Activated B cell treated with CpG ODN at 0.5 μM for 24 hours (primary cell): ENCODE data around the gene CSNK1D. TPM values are rescaled to one million over a fixed set of nuclear protein-coding genes. Genes with fewer than 3 reads are reported as not detected.

Source experiments
- ATAC-seq: fragments of 200-7000 bp; cut with Tn5 transposase; one replicate; pipeline ENCODE4 v1.10.0; 2021; ENCODE audit warnings: low read depth, mild to moderate bottlenecking, moderate library complexity
- CTCF ChIA-PET: fragments of 350-600 bp; sonication (Branson Sonifier 250); formaldehyde crosslinking; loops from one replicate; lab custom pipeline; 2021; ENCODE audit warnings: antibody characterized with exemption; lab: Charles Lee
- POLR2A ChIA-PET: fragments of 350-600 bp; sonication (Branson Sonifier 250); formaldehyde crosslinking; loops from one replicate; lab custom pipeline; 2021; ENCODE audit warnings: antibody characterized with exemption; lab: Charles Lee
- DNase-seq: peaks from one replicate; pipeline ENCODE4 v3.0.0; 2022
- H3K27ac Mint-ChIP-seq: one replicate; pipeline ENCODE4 v1.8.0; 2020; ENCODE audit warnings: mixed read lengths
- H3K27me3 Mint-ChIP-seq: one replicate; pipeline ENCODE4 v1.8.0; 2021; ENCODE audit warnings: mixed read lengths
- H3K36me3 Mint-ChIP-seq: one replicate; pipeline ENCODE4 v1.8.0; 2021; ENCODE audit warnings: low read depth, mixed read lengths
- H3K4me1 Mint-ChIP-seq: one replicate; pipeline ENCODE4 v1.8.0; 2021; ENCODE audit warnings: mixed read lengths
- H3K4me3 Mint-ChIP-seq: one replicate; pipeline ENCODE4 v1.8.0; 2020; ENCODE audit warnings: mild to moderate bottlenecking, mixed read lengths
- H3K9me3 Mint-ChIP-seq: one replicate; pipeline ENCODE4 v1.8.0; 2020; ENCODE audit warnings: mixed read lengths
- CTCF ChIP-seq: fragments of 200-600 bp; IDR thresholded peaks from one replicate; pipeline ENCODE4 v1.8.0; 2022; ENCODE audit warnings: antibody characterized with exemption, mild to moderate bottlenecking
- intact Hi-C: fragments of 100-400 bp; cut with micrococcal nuclease; formaldehyde crosslinking; loops from one replicate; pipeline ENCODE4 v1.15.1; 2024
- total RNA-seq: library from RNA; stranded (reverse); gene quantifications from 2 replicates; pipeline ENCODE4 v1.2.3, GENCODE V29; 2022

Gene CSNK1D
- total RNA-seq, 1 donor from 2014 or later = 170 TPM

DNA sequence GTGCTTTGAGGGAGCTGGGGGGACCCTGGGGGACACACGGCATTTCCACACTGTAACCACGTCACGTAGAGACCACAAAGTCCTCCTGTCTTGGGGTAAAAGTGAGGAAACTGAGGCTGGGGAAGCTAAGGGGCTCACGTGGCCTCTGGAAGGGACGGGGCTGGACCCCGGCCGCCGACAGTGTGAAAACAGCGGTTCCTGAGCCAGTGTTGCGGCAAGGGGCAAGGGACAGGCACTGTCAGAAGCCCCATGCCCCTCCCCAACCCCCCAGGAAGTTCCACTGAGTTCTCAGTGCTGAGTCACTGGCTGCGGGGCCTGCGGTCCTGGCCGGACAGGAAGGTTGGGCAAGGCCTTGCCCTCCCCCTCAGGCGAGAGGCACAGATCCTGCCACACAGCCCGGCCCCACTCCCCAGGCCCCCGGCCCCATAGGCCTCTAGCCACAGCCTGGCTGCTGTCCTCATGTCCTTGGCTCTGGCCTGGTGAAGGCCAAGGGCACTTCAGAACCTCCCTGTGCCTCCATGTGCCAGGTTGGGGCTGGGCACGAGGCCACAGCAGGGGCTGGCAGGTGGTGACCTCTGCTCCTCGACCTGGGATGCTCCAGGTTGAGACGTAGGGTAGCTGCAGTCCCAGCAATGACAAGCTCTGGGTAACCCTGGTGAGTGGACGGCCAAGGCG is 55.8 kb downstream of the CSNK1D start:
- Mint-ChIP-seq H3K9me3 (no peaks in the 10 kb centered on the region), H3K27ac (no peak overlapping the region), H3K4me3 (no peak overlapping the region), H3K36me3 (no peaks in the 10 kb centered on the region), H3K27me3 (no peaks in the 10 kb centered on the region), H3K4me1 (peaks cover 33% of the 10 kb centered on the region)
- intact Hi-C loops = loop anchor here (2.0 kb wide), 1 partner anchor 187 kb away; the partner anchor contains the start of gene RAC3
- ChIA-PET POLR2A (interaction anchor here (8.1 kb wide), 1 partner anchor 12 kb away, joined by 60 read pairs; the partner anchor contains the start of gene SLC16A3), CTCF (no interaction called here)
- ATAC-seq (no peak), DNase-seq (no peak)
- TF ChIP-seq CTCF = no peak

GRCh38 chr17:82217120-82217529 is 56.4 kb downstream of the CSNK1D start:
- Mint-ChIP-seq H3K4me3 (peak overlapping the region; percentile 57), H3K9me3 (no peaks in the 10 kb centered on the region), H3K27me3 (no peaks in the 10 kb centered on the region), H3K27ac (peak overlapping the region; percentile 84), H3K36me3 (no peaks in the 10 kb centered on the region), H3K4me1 (peaks cover 34% of the 10 kb centered on the region)
- intact Hi-C loops = loop anchor here (2.0 kb wide), 1 partner anchor 186 kb away; the partner anchor contains the start of gene RAC3
- ChIA-PET POLR2A (interaction anchor here (1.3 to 8.1 kb wide), 4 partner anchors 11 to 180 kb away, joined by 4 to 60 read pairs (median 12); partner anchors contain the start of genes DCXR and SLC16A3), CTCF (no interaction called here)
- DNase-seq = no peak
- ATAC-seq = no peak
- TF ChIP-seq CTCF = no peak

GRCh38 chr17:82216301-82217119 is 57.0 kb downstream of the CSNK1D start:
- no peaks in the 10 kb centered on the region for H3K27me3 Mint-ChIP-seq
- peak overlapping the region; percentile 57 for H3K4me3 Mint-ChIP-seq
- TF ChIP-seq CTCF = no peak
- intact Hi-C loops = loop anchor here (1.0 to 2.0 kb wide), 3 partner anchors 10 to 186 kb away; partner anchors contain the start of gene RAC3
- DNase-seq (peak; percentile 60), ATAC-seq (peak; percentile 74)
- POLR2A ChIA-PET = interaction anchor here (0.9 to 8.1 kb wide), 5 partner anchors 10 to 179 kb away, joined by 4 to 60 read pairs (median 11); partner anchors contain the start of genes DCXR and SLC16A3
- H3K9me3 Mint-ChIP-seq = no peaks in the 10 kb centered on the region
- no peaks in the 10 kb centered on the region for H3K36me3 Mint-ChIP-seq
- CTCF ChIA-PET = interaction anchor here (1.6 kb wide), 1 partner anchor 11 kb away, joined by 7 read pairs; no protein-coding TSS in a partner anchor
- H3K4me1 Mint-ChIP-seq = peaks cover 39% of the 10 kb centered on the region
- peak overlapping the region; percentile 84 for H3K27ac Mint-ChIP-seq

DNA sequence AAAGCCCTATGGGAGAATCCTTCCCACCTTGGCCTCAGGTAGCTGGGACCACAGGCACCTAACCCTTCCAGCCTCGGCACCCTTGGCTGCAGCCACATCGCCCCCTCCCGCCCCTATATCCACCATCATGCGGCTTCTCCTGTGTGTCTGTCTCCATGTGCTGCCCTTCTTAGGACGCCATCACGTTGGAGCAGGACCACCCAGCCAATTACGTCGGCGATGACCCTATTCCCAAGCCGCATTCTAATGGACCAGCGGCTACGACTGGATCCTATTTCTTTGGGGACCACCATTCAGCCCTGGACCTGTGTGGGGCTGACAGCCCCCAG is 57.6 kb downstream of the CSNK1D start:
- peaks cover 43% of the 10 kb centered on the region for H3K4me1 Mint-ChIP-seq
- no peak for DNase-seq
- intact Hi-C loops = loop anchor here (1.0 to 2.0 kb wide), 3 partner anchors 10 to 185 kb away; partner anchors contain the start of gene RAC3
- H3K36me3 Mint-ChIP-seq = no peaks in the 10 kb centered on the region
- ATAC-seq = no peak
- TF ChIP-seq CTCF = no peak
- no peaks in the 10 kb centered on the region for H3K27me3 Mint-ChIP-seq
- CTCF ChIA-PET = interaction anchor here (1.6 kb wide), 1 partner anchor 10 kb away, joined by 7 read pairs; no protein-coding TSS in a partner anchor
- peak overlapping the region; percentile 57 for H3K4me3 Mint-ChIP-seq
- POLR2A ChIA-PET = interaction anchor here (0.9 to 8.1 kb wide), 5 partner anchors 10 to 178 kb away, joined by 4 to 60 read pairs (median 11); partner anchors contain the start of genes DCXR and SLC16A3
- H3K9me3 Mint-ChIP-seq = no peaks in the 10 kb centered on the region
- H3K27ac Mint-ChIP-seq = peak overlapping the region; percentile 84
